A549 (cell line): ENCODE data around the gene RPS14. TPM values are rescaled to one million over a fixed set of nuclear protein-coding genes. Genes with fewer than 3 reads are reported as not detected.

Source experiments
- ATAC-seq, 2 experiments: fragments of 200-7000 bp in 1 of 2; fragments of >200 bp in 1 of 2; cut with Nextera tagmentation in 1 of 2; cut with Tn5 transposase in 1 of 2; 3 replicates each; pipeline versions ENCODE4 v1.8.0 to v1.9.1; 2018 to 2020; ENCODE audit warnings: mild to moderate bottlenecking in 1 of 2, moderate library complexity in 1 of 2
- CTCF ChIA-PET: fragments of 300-600 bp; sonication (Branson Sonifier 250); formaldehyde crosslinking; extraction: SDS; loops from one replicate; lab custom pipeline; 2021; ENCODE audit warnings: antibody characterized with exemption, inconsistent platforms; lab: Yijun Ruan, JAX
- POLR2A ChIA-PET: fragments of 350-600 bp; formaldehyde crosslinking; extraction: SDS; loops from one replicate; lab custom pipeline; 2021; ENCODE audit warnings: antibody characterized with exemption, inconsistent platforms; lab: Yijun Ruan, JAX
- DNase-seq, 2 experiments: peaks; one replicate each; pipeline versions ENCODE4 v3.0.0 to v3.0.0-alpha.2; 2011 to 2016; ENCODE audit warnings: low read depth in 1 of 2, low spot score in 1 of 2
- FAIRE-seq: peaks from 2 replicates; lab custom pipeline; 2011; peaks lifted over from hg19 to GRCh38; lab: Jason Lieb, UNC
- H3K27ac ChIP-seq, 2 experiments: fragments of >200 bp; sonication (Bioruptor Twin); formaldehyde crosslinking; 3 replicates each; pipeline ENCODE4 v1.5.1; 2016 to 2017
- H3K4me1 ChIP-seq: fragments of >200 bp; sonication (Bioruptor Twin); formaldehyde crosslinking; 3 replicates; pipeline ENCODE4 v1.6.1; 2016
- H3K4me2 ChIP-seq: fragments of >200 bp; sonication (Bioruptor Twin); formaldehyde crosslinking; 3 replicates; pipeline ENCODE4 v1.6.1; 2016
- H3K4me3 ChIP-seq: fragments of >200 bp; sonication (Bioruptor Twin); formaldehyde crosslinking; 3 replicates; pipeline ENCODE4 v1.5.1; 2016
- H3K9me3 ChIP-seq: fragments of >200 bp; sonication (Bioruptor Twin); formaldehyde crosslinking; 3 replicates; pipeline ENCODE4 v1.6.1; 2016
- CBX2 ChIP-seq: fragments of 200-600 bp; sonication (generic); IDR thresholded peaks from 2 replicates; pipeline ENCODE4 v1.6.1; 2016; ENCODE audit warnings: low read depth, mild to moderate bottlenecking, borderline replicate concordance
- CBX8 ChIP-seq: fragments of 200-600 bp; sonication (generic); IDR thresholded peaks from 2 replicates; pipeline ENCODE4 v1.6.1; 2016
- CHD2 ChIP-seq: fragments of 150-350 bp; IDR thresholded peaks from 2 replicates; pipeline ENCODE4 v1.6.1; 2014; ENCODE audit warnings: low read length; ENCODE audit not compliant: partially characterized antibody
- EHMT2 ChIP-seq: fragments of 200-600 bp; sonication (generic); IDR thresholded peaks from 2 replicates; pipeline ENCODE4 v1.6.1; 2016; ENCODE audit warnings: antibody characterized with exemption, low read depth, mild to moderate bottlenecking, moderate library complexity
- EP300 ChIP-seq, 2 experiments: fragments of >200 bp; sonication (Bioruptor Twin); formaldehyde crosslinking; IDR thresholded peaks; 2 replicates in 1 of 2; 3 replicates in 1 of 2; pipeline ENCODE4 v1.6.1; 2016 to 2017
- FOSL2 ChIP-seq, 2 experiments: fragments of 450-650 bp in 1 of 2; fragments of >200 bp in 1 of 2; sonication (Bioruptor Twin) in 1 of 2; formaldehyde crosslinking; IDR thresholded peaks; 2 replicates each; pipeline versions ENCODE4 v1.5.0 to v1.6.1; 2016 to 2020; ENCODE audit warnings: mild to moderate bottlenecking in 1 of 2, moderate library complexity in 1 of 2
- HDAC2 ChIP-seq: fragments of 200-600 bp; sonication (generic); IDR thresholded peaks from 2 replicates; pipeline ENCODE4 v1.6.1; 2016
- HEYL ChIP-seq: fragments of 250-450 bp; sonication (Bioruptor Pico); IDR thresholded peaks from 2 replicates; pipeline ENCODE4 v1.8.0; 2021; ENCODE audit warnings: mild to moderate bottlenecking, moderate library complexity
- HOXB5 ChIP-seq: fragments of 250-450 bp; sonication (Bioruptor Pico); IDR thresholded peaks from 2 replicates; pipeline ENCODE4 v1.5.0; 2020; ENCODE audit warnings: mild to moderate bottlenecking, moderate library complexity
- JUNB ChIP-seq: fragments of >200 bp; sonication (Bioruptor Twin); formaldehyde crosslinking; IDR thresholded peaks from 2 replicates; pipeline ENCODE4 v1.6.1; 2016
- KDM5A ChIP-seq: fragments of 200-600 bp; sonication (generic); IDR thresholded peaks from 2 replicates; pipeline ENCODE4 v1.6.1; 2016; ENCODE audit warnings: antibody characterized with exemption, mild to moderate bottlenecking
- NFE2L2 ChIP-seq: fragments of 150-350 bp; conservative IDR thresholded peaks from 2 replicates; pipeline ENCODE4 v1.6.1; 2014; ENCODE audit warnings: low read length
- NR3C1 ChIP-seq: fragments of >200 bp; sonication (Bioruptor Twin); formaldehyde crosslinking; IDR thresholded peaks from 3 replicates; pipeline ENCODE4 v1.6.1; 2017
- PHF8 ChIP-seq: fragments of 200-600 bp; sonication (generic); IDR thresholded peaks from 2 replicates; pipeline ENCODE4 v1.6.1; 2016; ENCODE audit warnings: low read depth, mild to moderate bottlenecking, antibody characterized with exemption, moderate library complexity, borderline replicate concordance
- RAD21 ChIP-seq, 2 experiments: fragments of >200 bp in 1 of 2; sonication (Bioruptor Twin) in 1 of 2; formaldehyde crosslinking in 1 of 2; IDR thresholded peaks in 1 of 2; conservative IDR thresholded peaks in 1 of 2; 2 replicates in 1 of 2; 3 replicates in 1 of 2; pipeline ENCODE4 v1.6.1; 2012 to 2018; ENCODE audit warnings: inconsistent platforms in 1 of 2
- RCOR1 ChIP-seq: fragments of 150-350 bp; IDR thresholded peaks from 2 replicates; pipeline ENCODE4 v1.6.1; 2014; ENCODE audit warnings: antibody characterized with exemption, low read length, low read depth
- RFX5 ChIP-seq: fragments of 450-650 bp; IDR thresholded peaks from 2 replicates; pipeline ENCODE4 v1.7.1; 2014; ENCODE audit warnings: antibody characterized with exemption, mild to moderate bottlenecking, moderate library complexity
- RNF2 ChIP-seq: fragments of 200-600 bp; sonication (generic); IDR thresholded peaks from 2 replicates; pipeline ENCODE4 v1.6.1; 2016; ENCODE audit warnings: low read depth, mild to moderate bottlenecking, antibody characterized with exemption, moderate library complexity, borderline replicate concordance
- TFCP2L1 ChIP-seq: fragments of 250-450 bp; sonication (Bioruptor Pico); IDR thresholded peaks from 2 replicates; pipeline ENCODE4 v1.5.0; 2021; ENCODE audit warnings: mild to moderate bottlenecking
- TP53 ChIP-seq: fragments of 250-450 bp; sonication (Bioruptor Pico); IDR thresholded peaks from 2 replicates; pipeline ENCODE4 v1.5.0; 2021; ENCODE audit warnings: mild to moderate bottlenecking, moderate library complexity
- ZFP36 ChIP-seq: fragments of 450-650 bp; IDR thresholded peaks from 2 replicates; pipeline ENCODE4 v1.6.1; 2014; ENCODE audit warnings: borderline replicate concordance; ENCODE audit not compliant: partially characterized antibody
- WGBS: methylation state at CpG from one replicate; pipeline ENCODE4 v1.1.6; 2017; ENCODE audit errors: missing lambda C conversion rate; 5-methylcytosine and 5-hydroxymethylcytosine counted together
- polyA plus RNA-seq, 4 experiments: library from polyadenylated mRNA; depleted of rRNA in 3 of 4; stranded (reverse); fragments of >200 nt; fragmentation: RNase III in 1 of 4; extraction: RNeasy Plus Mini Kit Qiagen cat#74134 plus additional on column Dnase treatment in 1 of 4; gene quantifications; 2 replicates in 3 of 4; 3 replicates in 1 of 4; pipeline ENCODE4 v1.2.3, GENCODE V29; 2011 to 2017
- TF ChIP-seq, protein P1 (sequence below): IDR thresholded peaks from 2 replicates; pipeline ENCODE4 v1.6.1; 2012
- TF ChIP-seq, protein P2 (sequence below): IDR thresholded peaks from 2 replicates; pipeline ENCODE4 v1.6.1; 2012
- TF ChIP-seq, protein P3 (sequence below): fragments of 200-600 bp; sonication (generic); IDR thresholded peaks from 2 replicates; pipeline ENCODE4 v1.6.1; 2016; ENCODE audit warnings: antibody characterized with exemption, mild to moderate bottlenecking, moderate library complexity

Gene RPS14
- polyA plus RNA-seq, 2 of the 4 experiments (the other 2 are of a cell fraction): 3,794 to 3,799 TPM

DNA sequence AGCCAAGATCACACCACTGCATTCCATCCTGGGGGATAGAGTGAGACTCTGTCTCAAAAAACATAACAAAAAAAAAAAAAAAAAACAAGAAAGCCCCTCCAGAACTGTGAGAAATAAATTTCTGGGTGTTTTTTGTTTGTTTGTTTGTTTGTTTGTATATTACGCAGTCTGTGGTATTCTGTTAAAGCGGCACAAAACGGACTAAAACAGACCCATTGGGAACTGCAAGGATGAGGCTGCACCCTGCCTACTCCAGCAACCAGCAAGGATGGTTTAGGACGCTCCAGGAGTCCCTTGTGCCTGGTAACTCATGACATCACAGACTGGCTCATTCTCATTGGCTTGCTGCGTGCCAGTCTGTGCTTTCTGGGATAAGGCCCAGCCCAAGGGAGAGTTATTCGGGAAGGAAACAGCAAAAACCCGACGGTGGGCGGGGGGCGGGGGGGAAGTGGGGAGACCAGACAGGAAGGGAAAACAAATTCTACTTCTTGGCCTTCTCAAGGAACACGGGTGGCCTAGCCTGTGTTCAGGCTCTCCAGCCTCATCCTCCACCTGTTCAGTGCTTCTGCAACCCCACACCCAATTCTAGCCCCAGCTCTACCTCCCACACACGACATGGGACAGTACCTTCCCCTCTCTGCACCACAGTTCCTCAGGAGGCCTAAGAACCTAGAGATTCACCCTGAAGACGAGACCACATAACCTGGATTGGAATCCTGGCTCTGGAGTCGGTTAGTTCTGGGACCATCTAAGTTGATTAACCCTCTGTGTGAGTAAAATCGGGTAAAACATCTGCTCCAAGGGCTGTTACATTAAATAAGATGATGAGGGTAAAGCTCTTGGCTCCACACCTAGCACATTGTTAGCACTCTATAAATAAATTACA lies 39.7 kb downstream of the RPS14 start:
- ChIA-PET POLR2A (interaction anchor here (1.3 kb wide), 1 partner anchor 40 kb away, joined by 6 read pairs; no protein-coding TSS in a partner anchor), CTCF (interaction anchor here (1.2 kb wide), 2 partner anchors 11 to 26 kb away, joined by 5 to 10 read pairs; no protein-coding TSS in a partner anchor)
- H3K27ac ChIP-seq: peak overlapping the region in 1 of 2 experiments; percentile 51; a peak in 3 of 6 replicates
- DNase-seq (peak; percentile 86 to 99), FAIRE-seq (no peak), ATAC-seq (peak; percentile 96 to 98)
- no peak overlapping the region for H3K4me3 ChIP-seq
- TF ChIP-seq FOSL2 (IDR thresholded peaks at IDR 0.05): no peak
- TF ChIP-seq FOSL2 (CRISPR knock-in tag; IDR thresholded peaks at IDR 0.05): no peak
- peak; percentile 99 for TF ChIP-seq RFX5
- no peak for TF ChIP-seq JUNB
- TF ChIP-seq NR3C1: no peak
- TF ChIP-seq, protein P1, sequence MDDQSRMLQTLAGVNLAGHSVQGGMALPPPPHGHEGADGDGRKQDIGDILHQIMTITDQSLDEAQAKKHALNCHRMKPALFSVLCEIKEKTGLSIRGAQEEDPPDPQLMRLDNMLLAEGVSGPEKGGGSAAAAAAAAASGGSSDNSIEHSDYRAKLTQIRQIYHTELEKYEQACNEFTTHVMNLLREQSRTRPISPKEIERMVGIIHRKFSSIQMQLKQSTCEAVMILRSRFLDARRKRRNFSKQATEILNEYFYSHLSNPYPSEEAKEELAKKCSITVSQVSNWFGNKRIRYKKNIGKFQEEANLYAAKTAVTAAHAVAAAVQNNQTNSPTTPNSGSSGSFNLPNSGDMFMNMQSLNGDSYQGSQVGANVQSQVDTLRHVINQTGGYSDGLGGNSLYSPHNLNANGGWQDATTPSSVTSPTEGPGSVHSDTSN: no peak
- no peaks in the 10 kb centered on the region for H3K9me3 ChIP-seq
- WGBS: 15% methylated on average over 15 of the region's 15 CpGs
- H3K4me2 ChIP-seq: peak overlapping the region; percentile 63
- H3K4me1 ChIP-seq: peaks cover 4% of the 10 kb centered on the region

DNA sequence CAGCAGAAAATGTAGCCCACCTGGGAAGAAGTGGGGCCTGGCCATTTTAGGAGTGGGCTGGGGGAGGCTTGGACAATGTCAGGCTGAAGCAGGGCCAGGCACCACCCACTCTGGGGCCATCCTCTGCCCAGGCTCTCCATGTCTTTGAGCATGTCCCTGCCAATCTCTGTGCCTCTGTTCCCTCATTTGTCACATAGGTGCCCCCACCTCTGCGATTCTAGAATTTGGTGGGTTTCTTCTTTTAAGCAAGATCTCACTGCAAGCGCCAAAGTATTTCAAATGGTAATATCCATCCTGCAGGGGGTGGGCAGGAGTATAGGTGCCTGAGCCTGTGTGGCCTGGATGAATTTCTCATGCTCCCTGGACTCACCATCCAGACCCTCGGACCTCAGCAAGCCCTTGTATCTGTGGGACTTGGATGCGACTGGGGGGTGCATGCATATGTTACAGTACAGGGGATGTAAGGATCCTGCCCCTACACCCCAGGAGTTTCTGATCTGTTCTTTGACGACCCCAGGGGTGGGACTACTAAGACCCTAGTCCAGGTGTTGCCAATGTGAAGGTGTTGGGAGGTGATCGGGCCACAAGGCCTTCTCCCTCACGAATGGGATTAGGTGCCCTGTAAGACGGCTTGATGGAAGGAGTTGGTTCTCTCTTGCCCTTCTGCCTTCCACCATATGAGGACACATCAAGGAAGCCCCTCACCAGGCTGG lies 41.2 kb downstream of the RPS14 start:
- no peak for FAIRE-seq
- H3K4me3 ChIP-seq: no peak overlapping the region
- H3K27ac ChIP-seq: no peak overlapping the region
- POLR2A ChIA-PET: no interaction called here
- no peaks in the 10 kb centered on the region for H3K9me3 ChIP-seq
- peaks cover 4% of the 10 kb centered on the region for H3K4me1 ChIP-seq
- TF ChIP-seq HOXB5 (CRISPR knock-in tag): no peak
- TF ChIP-seq EHMT2: no peak
- TF ChIP-seq EP300 (IDR thresholded peaks at IDR 0.05): no peak
- TF ChIP-seq CHD2: no peak
- no peak for TF ChIP-seq TFCP2L1 (CRISPR knock-in tag)
- TF ChIP-seq KDM5A: no peak
- TF ChIP-seq CBX8: no peak
- TF ChIP-seq RAD21 (conservative IDR thresholded peaks at IDR 0.05 in 1 of 2, IDR thresholded peaks at IDR 0.05 in 1 of 2): no peak
- no peak for TF ChIP-seq ZFP36
- no peak for DNase-seq
- ATAC-seq: no peak
- no peak overlapping the region for H3K4me2 ChIP-seq
- WGBS: 82% methylated on average over 7 of the region's 8 CpGs
- CTCF ChIA-PET: no interaction called here

DNA sequence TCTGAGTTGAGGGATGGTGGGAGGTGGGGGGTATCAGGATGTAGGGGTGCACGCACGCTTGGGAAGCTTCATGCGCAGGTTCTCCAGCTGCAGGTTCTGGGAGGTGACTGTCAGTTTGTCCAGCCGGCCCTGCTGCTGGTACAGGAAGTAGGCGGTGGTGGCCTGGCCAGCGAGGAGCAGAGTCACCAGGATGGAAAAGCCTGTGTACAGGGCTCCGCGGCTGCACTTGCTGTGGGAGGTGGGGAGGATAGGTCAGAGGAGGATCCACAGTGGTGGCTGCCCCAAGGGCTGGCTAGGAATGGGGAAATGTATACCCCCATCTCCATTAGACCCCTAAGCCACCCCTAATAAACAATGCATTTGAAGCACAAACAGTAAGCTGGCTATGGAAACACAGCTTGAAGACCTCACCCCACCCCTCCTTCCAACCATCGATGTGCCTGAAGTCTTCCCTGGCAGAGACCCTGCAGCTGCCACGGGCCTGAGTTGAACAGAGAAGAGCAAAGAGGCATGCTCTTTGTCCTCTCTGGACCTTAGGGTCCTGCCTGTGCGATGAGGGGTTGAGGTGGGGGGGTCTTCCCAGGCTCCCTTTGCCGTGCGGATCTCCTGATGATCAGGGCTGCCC lies 42.3 kb downstream of the RPS14 start:
- ATAC-seq: no peak
- H3K4me3 ChIP-seq: no peak overlapping the region
- WGBS: 84% methylated on average over 12 of the region's 13 CpGs
- ChIA-PET CTCF (interaction anchor here (1.3 to 1.6 kb wide), 2 partner anchors 13 to 189 kb away, joined by 3 to 4 read pairs; no protein-coding TSS in a partner anchor), POLR2A (no interaction called here)
- H3K9me3 ChIP-seq: no peaks in the 10 kb centered on the region
- H3K27ac ChIP-seq: no peak overlapping the region
- H3K4me1 ChIP-seq: peaks cover 4% of the 10 kb centered on the region
- DNase-seq: no peak
- no peak for TF ChIP-seq HDAC2
- H3K4me2 ChIP-seq: no peak overlapping the region
- FAIRE-seq: no peak

DNA sequence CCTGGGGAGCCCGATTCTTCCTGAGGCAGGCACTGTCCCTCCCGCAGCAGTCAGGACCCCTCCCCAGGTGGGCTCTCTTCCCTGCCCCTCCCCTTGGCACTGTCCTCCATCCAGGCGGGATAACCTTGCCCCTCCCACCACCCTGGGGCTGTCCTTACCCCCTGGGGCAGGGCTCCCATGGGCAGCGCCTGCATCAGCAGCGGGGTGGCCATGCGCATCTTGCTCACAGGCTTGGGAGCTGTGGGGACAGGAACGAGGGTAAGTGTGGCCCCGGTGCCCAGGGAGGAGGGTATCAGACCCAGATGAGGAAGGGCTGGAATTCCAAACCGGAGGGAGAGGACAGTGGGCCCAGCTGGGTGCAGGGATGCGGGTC lies 42.8 kb downstream of the RPS14 start:
- Histone ChIP-seq H3K4me1 (peaks cover 4% of the 10 kb centered on the region), H3K4me3 (no peak overlapping the region), H3K4me2 (no peak overlapping the region)
- no peak for ATAC-seq
- 78% methylated on average over 7 of the region's 10 CpGs for WGBS
- no peak for FAIRE-seq
- CTCF ChIA-PET: interaction anchor here (1.3 to 1.6 kb wide), 3 partner anchors 13 to 188 kb away, joined by 3 to 4 read pairs (median 4); no protein-coding TSS in a partner anchor
- no peak for DNase-seq
- TF ChIP-seq PHF8 (no peak), TP53 (no peak), NFE2L2 (no peak), NR3C1 (no peak), RCOR1 (no peak), CBX2 (no peak), HEYL (CRISPR knock-in tag) (no peak), RNF2 (no peak)
- TF ChIP-seq, protein P2, sequence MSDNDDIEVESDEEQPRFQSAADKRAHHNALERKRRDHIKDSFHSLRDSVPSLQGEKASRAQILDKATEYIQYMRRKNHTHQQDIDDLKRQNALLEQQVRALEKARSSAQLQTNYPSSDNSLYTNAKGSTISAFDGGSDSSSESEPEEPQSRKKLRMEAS: no peak
- TF ChIP-seq, protein P3, sequence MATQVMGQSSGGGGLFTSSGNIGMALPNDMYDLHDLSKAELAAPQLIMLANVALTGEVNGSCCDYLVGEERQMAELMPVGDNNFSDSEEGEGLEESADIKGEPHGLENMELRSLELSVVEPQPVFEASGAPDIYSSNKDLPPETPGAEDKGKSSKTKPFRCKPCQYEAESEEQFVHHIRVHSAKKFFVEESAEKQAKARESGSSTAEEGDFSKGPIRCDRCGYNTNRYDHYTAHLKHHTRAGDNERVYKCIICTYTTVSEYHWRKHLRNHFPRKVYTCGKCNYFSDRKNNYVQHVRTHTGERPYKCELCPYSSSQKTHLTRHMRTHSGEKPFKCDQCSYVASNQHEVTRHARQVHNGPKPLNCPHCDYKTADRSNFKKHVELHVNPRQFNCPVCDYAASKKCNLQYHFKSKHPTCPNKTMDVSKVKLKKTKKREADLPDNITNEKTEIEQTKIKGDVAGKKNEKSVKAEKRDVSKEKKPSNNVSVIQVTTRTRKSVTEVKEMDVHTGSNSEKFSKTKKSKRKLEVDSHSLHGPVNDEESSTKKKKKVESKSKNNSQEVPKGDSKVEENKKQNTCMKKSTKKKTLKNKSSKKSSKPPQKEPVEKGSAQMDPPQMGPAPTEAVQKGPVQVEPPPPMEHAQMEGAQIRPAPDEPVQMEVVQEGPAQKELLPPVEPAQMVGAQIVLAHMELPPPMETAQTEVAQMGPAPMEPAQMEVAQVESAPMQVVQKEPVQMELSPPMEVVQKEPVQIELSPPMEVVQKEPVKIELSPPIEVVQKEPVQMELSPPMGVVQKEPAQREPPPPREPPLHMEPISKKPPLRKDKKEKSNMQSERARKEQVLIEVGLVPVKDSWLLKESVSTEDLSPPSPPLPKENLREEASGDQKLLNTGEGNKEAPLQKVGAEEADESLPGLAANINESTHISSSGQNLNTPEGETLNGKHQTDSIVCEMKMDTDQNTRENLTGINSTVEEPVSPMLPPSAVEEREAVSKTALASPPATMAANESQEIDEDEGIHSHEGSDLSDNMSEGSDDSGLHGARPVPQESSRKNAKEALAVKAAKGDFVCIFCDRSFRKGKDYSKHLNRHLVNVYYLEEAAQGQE: no peak
- TF ChIP-seq, all 56 proteins: peak for 0
- no peak overlapping the region for H3K27ac ChIP-seq
- no peaks in the 10 kb centered on the region for H3K9me3 ChIP-seq
- POLR2A ChIA-PET: no interaction called here
